ENCODE measurements around the gene VDR.

Gene VDR

DNA sequence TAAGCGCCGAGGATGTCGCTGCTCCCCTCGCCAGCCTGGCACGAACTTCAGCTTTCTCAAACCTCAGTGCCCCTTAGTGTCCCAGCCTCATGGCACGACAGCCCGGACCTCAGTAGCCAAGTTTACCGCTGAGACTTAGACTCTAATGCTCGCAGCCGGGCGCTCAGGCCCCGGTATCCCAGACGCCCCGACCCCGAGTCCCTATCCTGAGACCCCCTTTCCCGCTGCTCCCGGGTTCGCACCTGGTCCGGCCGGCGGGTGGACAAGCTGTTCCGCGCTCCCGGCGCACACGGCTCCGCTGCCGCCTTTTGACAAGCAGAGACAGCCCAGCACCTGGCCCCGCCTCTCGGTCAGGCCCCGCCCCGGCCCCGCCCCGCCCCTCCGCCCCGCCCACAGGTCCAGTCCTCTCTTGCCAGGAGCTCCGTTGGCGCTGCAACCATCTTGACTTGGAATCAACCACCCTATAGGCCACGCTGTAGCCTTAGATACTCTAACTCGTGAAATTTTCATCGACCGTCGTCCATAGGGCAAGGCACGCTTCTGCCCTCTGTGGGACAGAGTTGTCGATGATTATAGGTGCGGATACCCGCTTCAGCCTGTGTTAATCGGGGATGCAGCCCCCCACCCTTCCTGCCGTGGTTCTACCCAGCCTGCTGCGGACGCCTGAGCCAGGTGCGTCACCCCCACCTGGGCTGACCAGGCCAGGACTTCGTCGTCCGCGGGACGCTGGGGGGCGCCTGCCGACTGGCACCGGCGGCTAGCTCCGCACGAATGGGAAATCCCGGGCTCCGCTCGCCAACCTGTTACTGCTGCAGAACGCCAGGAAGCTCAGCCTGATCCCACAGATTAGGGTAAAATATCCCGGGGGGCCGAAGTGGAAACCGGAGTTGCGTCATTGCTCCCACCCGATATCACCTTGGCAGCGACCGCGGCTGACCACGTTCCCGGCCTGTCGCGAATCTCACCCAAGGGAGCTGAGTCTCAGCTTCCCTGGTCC is at the start of gene VDR:
Gene VDR (minus strand): TSS at position 282 of the 997 bp plus-strand sequence. CDS start 25,881 bp downstream, outside the sequence.
- DNase-seq (ENCODE audit: extremely low read depth, low read depth): no peak
- TF ChIP-seq, protein P1, sequence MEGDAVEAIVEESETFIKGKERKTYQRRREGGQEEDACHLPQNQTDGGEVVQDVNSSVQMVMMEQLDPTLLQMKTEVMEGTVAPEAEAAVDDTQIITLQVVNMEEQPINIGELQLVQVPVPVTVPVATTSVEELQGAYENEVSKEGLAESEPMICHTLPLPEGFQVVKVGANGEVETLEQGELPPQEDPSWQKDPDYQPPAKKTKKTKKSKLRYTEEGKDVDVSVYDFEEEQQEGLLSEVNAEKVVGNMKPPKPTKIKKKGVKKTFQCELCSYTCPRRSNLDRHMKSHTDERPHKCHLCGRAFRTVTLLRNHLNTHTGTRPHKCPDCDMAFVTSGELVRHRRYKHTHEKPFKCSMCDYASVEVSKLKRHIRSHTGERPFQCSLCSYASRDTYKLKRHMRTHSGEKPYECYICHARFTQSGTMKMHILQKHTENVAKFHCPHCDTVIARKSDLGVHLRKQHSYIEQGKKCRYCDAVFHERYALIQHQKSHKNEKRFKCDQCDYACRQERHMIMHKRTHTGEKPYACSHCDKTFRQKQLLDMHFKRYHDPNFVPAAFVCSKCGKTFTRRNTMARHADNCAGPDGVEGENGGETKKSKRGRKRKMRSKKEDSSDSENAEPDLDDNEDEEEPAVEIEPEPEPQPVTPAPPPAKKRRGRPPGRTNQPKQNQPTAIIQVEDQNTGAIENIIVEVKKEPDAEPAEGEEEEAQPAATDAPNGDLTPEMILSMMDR (IDR thresholded peaks at IDR 0.05; ENCODE audit: low read depth, low read length): peak; percentile 35

DNA sequence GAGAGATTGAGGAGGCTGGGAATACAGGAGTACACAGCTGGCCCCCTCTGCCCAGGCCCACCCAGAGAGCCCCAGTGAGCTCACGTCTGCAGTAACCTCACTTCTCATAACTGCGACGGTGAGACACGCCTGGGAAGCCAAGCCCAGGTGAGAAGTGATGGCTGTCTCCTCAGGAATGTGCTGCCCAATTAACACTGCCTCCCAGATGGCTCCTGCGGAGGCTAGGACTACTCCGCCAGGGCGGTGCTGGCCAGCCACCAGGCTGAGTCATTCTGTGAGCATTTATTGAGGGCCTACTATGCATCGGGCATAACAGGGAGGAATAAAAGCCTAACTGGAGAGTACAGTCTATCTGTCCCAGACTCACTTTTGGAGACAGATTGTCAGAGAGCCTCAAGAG is 49.3 kb upstream of the VDR start:
- TF ChIP-seq, protein P1 (IDR thresholded peaks at IDR 0.05; ENCODE audit: low read depth, low read length): no peak
- no peak for DNase-seq (ENCODE audit: extremely low read depth, low read depth)

DNA sequence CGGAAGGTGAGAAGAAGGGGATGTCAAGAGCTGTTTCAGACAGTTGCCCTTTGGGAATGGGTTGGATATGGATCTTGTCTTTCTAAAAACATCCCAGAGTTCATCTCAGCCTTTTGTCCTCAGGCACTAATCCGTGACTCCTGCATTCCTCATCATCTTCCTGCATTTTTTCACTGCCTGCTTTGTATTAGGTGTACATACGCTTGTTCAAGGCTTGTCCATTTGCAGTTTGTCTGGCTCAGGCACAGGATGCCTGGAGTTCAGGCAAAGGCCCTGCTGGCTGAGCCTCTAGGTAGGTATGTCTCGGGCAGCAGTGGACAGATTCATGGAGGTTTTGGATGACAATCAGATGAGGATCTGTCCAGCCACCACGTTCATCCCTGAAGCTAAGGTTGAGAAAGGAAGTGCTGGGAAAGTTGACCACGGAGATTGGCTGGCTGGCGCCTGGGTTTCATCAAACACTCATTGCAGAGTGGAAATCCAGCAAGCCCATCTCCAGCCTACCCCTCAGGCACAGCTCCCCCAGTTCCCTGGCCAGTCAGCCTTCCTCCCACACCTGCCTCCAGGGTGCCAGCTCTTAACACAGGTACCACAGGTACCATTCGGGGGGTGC is 46.2 kb upstream of the VDR start:
- no peak for DNase-seq (ENCODE audit: extremely low read depth, low read depth)
- TF ChIP-seq, protein P1 (IDR thresholded peaks at IDR 0.05; ENCODE audit: low read depth, low read length): no peak

DNA sequence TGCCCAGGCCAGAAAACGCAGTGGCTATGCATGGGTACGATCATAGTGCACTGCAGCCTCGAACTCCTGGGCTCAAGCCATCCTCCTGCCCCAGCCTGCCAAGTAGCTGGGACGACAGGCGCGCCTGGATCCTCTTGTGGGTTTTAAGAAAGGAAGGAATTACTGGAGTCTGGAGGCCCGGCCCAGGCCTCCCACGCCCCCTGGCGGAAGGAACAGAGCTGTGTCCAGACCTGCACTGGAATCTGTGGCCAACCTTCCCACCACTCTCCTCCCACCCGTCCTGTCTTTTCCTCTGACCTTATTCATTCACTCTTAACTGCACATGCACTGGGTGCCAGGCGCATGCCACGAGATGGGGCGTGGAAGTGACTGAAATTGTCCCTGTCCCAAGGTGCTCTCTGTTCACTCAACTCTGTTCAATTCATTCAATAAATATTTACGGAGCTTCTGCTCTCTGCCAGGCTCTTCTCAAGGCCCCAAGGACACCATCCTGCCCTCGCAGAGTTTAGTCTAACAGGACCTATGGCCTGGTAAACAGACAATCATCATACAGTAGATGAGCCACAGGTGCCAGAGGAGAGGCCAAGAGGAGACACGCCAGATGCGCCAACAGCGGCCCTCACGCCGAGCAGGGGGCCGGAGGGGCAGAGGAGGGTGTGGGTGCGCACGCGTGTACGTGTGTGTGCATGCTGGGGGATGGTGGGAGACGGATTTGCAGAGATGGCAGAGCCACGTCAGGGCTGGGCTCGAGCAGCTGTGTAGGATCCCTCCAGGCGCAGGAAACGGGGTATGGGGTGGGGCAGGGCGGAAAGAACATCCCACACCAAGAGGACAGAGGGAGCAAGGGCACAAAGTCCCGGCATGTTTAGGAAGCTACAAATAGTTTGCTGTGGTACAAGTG is 44.9 kb upstream of the VDR start:
- TF ChIP-seq, protein P1 (IDR thresholded peaks at IDR 0.05; ENCODE audit: low read depth, low read length): peak; percentile 89
- peak; percentile 57 for DNase-seq (ENCODE audit: extremely low read depth, low read depth)

DNA sequence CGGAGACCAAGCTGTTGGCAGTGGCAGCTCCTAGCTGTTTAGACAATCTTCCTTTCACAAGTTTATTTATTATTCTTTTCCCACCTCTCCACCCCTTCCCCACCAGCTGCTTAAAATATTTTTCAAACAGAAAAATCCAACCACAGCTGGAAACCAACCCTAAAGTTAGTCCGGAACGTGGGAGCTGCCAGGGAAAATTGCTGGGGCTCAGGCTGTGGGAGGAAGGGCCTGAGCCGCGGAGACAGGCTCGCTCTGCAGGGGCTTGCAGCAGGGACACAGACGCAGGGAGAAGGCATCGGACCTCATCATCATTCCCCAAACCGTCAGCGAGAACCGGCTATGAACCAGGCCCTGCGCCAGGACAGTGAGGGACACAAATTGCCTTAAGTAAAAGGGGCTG is 42.5 kb upstream of the VDR start:
- TF ChIP-seq, protein P1 (IDR thresholded peaks at IDR 0.05; ENCODE audit: low read depth, low read length): no peak
- DNase-seq (ENCODE audit: extremely low read depth, low read depth): no peak

DNA sequence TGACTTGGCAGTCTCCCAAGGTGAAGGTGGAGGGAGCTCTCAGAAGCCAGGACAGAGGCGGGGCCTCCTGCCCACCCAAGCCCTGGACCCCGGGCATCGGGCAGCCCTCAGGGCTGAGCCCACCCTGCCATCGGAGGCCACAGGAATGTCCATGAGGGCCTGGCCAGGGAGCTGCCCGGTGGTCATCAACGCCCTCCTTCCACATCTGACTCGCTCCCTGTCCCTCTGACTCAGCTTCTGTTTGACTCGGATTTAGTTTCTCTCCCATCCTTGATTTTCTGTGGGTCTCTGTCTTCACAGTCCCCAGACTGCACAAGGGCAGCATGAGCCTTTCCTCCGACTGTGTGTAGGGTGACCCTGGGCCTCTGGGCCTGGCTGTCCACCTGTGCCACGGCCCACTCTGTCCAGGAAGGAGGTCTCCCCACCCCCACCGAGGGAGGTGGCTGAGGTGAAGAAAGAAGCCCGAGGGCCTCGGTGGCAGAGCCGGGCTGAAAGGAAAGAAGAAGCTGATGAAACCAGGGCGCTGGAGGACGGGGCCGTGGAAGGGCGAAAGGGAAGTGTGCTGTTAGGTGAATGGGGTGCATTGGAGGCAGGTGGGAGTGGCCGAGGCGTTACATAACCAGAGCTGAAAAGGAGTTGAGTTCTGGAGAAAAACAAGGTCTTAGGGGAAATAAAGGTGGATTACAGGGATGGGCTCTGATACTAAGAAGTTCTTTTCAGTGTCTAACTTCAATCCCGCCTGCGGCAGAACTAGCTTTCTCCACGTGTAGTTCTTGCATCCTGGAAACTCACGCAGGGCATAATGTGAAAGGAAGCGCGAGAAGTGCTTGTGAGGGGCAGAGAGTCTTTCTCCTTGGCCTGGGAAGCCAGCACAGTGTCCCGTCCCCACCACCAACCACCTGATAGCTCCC is 41.9 kb upstream of the VDR start:
- TF ChIP-seq, protein P1 (IDR thresholded peaks at IDR 0.05; ENCODE audit: low read depth, low read length): no peak
- DNase-seq (ENCODE audit: extremely low read depth, low read depth): no peak

All from AG09319 (cell line).